ENCODE measurements around the gene PRDM5.

Gene PRDM5

GRCh38 chr4:120841580-120841979 lies 80.9 kb downstream of the PRDM5 start:
- peak; percentile 16 for DNase-seq (ENCODE audit: low read depth)
- TF ChIP-seq CTCF (IDR thresholded peaks at IDR 0.05; ENCODE audit: low read length, missing control alignments) = no peak
- no peak overlapping the region for H3K4me3 ChIP-seq (replicated peaks; ENCODE audit: low read depth, low read length)

GRCh38 chr4:120839974-120840751 lies 82.4 kb downstream of the PRDM5 start:
- DNase-seq (ENCODE audit: low read depth) = no peak
- TF ChIP-seq CTCF (IDR thresholded peaks at IDR 0.05; ENCODE audit: low read length, missing control alignments) = no peak
- H3K4me3 ChIP-seq (replicated peaks; ENCODE audit: low read depth, low read length) = no peak overlapping the region

GRCh38 chr4:120839334-120839973 lies 83.1 kb downstream of the PRDM5 start:
- no peak overlapping the region for H3K4me3 ChIP-seq (replicated peaks; ENCODE audit: low read depth, low read length)
- no peak for DNase-seq (ENCODE audit: low read depth)
- TF ChIP-seq CTCF (IDR thresholded peaks at IDR 0.05; ENCODE audit: low read length, missing control alignments) = no peak

GRCh38 chr4:120838784-120839183 lies 83.7 kb downstream of the PRDM5 start:
- no peak for TF ChIP-seq CTCF (IDR thresholded peaks at IDR 0.05; ENCODE audit: low read length, missing control alignments)
- no peak overlapping the region for H3K4me3 ChIP-seq (replicated peaks; ENCODE audit: low read depth, low read length)
- DNase-seq (ENCODE audit: low read depth) = no peak

GRCh38 chr4:120837656-120838055 lies 84.9 kb downstream of the PRDM5 start:
- no peak overlapping the region for H3K4me3 ChIP-seq (replicated peaks; ENCODE audit: low read depth, low read length)
- TF ChIP-seq CTCF (IDR thresholded peaks at IDR 0.05; ENCODE audit: low read length, missing control alignments) = no peak
- DNase-seq (ENCODE audit: low read depth) = no peak

GRCh38 chr4:120835342-120835741 lies 87.2 kb downstream of the PRDM5 start:
- no peak overlapping the region for H3K4me3 ChIP-seq (replicated peaks; ENCODE audit: low read depth, low read length)
- no peak for TF ChIP-seq CTCF (IDR thresholded peaks at IDR 0.05; ENCODE audit: low read length, missing control alignments)
- no peak for DNase-seq (ENCODE audit: low read depth)
